ENCODE results near the gene FREM1. TPM values are rescaled to one million over a fixed set of nuclear protein-coding genes. Genes with fewer than 3 reads are reported as not detected.

The FREM1 gene
- total and polyA plus RNA-seq, 2 of the 4 experiments (the other 2 are of a cell fraction) = under 0.01 TPM; not detected in 1

- H3K4ac ChIP-seq (ENCODE audit: low read depth, low read length) = no peak overlapping the region
- H3K9me1 ChIP-seq (ENCODE audit: insufficient read depth, low read length) = no peaks in the 10 kb centered on the region
- no TSS peak for BruUV-seq (replicated peaks)
- no CpG with 5 or more reads among the region's 2 CpGs for WGBS, 2 experiments (ENCODE audit: extremely low coverage in 2 of 2, insufficient read length in 1 of 2)
- H2AK9ac ChIP-seq (replicated peaks; ENCODE audit: low read depth, low read length, poor library complexity) = no peak overlapping the region
- no peak overlapping the region for H4K5ac ChIP-seq (ENCODE audit: low read depth, low read length)
- H2BK20ac ChIP-seq (ENCODE audit: low read depth, low read length) = no peak overlapping the region
- H2BK120ac ChIP-seq (ENCODE audit: low read depth, low read length) = no peak overlapping the region
- H3K4me2 ChIP-seq (ENCODE audit: low read depth, low read length) = no peak overlapping the region
- intact Hi-C loops (cut with micrococcal nuclease) (no loop called here), in situ Hi-C loops (cut with MboI; ENCODE audit: low sequenced_read_pairs) (no loop called here), dilution Hi-C loops (cut with HindIII; ENCODE audit: low sequenced_read_pairs, unreplicated experiment) (no loop called here)
- POLR2A ChIA-PET (ENCODE audit: unreplicated experiment) = no interaction called here
- H3K9me3 ChIP-seq (ENCODE audit: control insufficient read depth, insufficient read depth, low read length) = no peaks in the 10 kb centered on the region
- no peak overlapping the region for H3K56ac ChIP-seq (ENCODE audit: extremely low read depth, insufficient read depth, low read length)
- no peak overlapping the region for H2BK5ac ChIP-seq (ENCODE audit: low read depth, low read length, poor library complexity, severe bottlenecking)
- H3K27me3 ChIP-seq (ENCODE audit: control insufficient read depth, insufficient read depth, low read length) = no peaks in the 10 kb centered on the region
- no peaks in the 10 kb centered on the region for H3K36me3 ChIP-seq (ENCODE audit: control insufficient read depth, insufficient read depth, low read length)
- no peak overlapping the region for H2BK15ac ChIP-seq (ENCODE audit: low read depth, low read length)
- no peaks in the 10 kb centered on the region for H4K20me1 ChIP-seq (ENCODE audit: insufficient read depth, low read length)
- DNase-seq (no peak), ATAC-seq (ENCODE audit: low read depth) (no peak)
- no peak overlapping the region for H4K91ac ChIP-seq (ENCODE audit: insufficient read depth, low read depth, low read length)
- no peaks in the 10 kb centered on the region for H3K4me1 ChIP-seq (ENCODE audit: control insufficient read depth, insufficient read depth, low read length)
- H3K14ac ChIP-seq (replicated peaks; ENCODE audit: low read depth, low read length) = no peak overlapping the region
- H3K4me3 ChIP-seq (ENCODE audit: insufficient read depth, low read depth, low read length) = no peak overlapping the region
- no peak overlapping the region for H4K8ac ChIP-seq (ENCODE audit: low read depth in 2 of 2, low read length in 2 of 2)
- H3K9ac ChIP-seq (ENCODE audit: low read depth, low read length) = no peak overlapping the region
- no peaks in the 10 kb centered on the region for H3K79me1 ChIP-seq (ENCODE audit: low read depth in 1 of 2, low read length in 2 of 2)
- no peak overlapping the region for H3K27ac ChIP-seq (ENCODE audit: insufficient read depth, low read length)
- TF ChIP-seq FOS (IDR thresholded peaks at IDR 0.05; ENCODE audit: low read depth, low read length) = no peak
- TF ChIP-seq MAZ (IDR thresholded peaks at IDR 0.05; ENCODE audit: borderline replicate concordance, low read depth, low read length) = no peak
- no peak for TF ChIP-seq CEBPB (IDR thresholded peaks at IDR 0.05; ENCODE audit: low read depth, low read length)
- TF ChIP-seq ELK1 (IDR thresholded peaks at IDR 0.05; ENCODE audit: borderline replicate concordance, low read depth, low read length) = no peak
- TF ChIP-seq SMC3 (IDR thresholded peaks at IDR 0.05; ENCODE audit: low read depth, low read length) = no peak
- no peak for TF ChIP-seq CHD1 (IDR thresholded peaks at IDR 0.05; ENCODE audit: low read depth, low read length)
- TF ChIP-seq MXI1 (IDR thresholded peaks at IDR 0.05; ENCODE audit: borderline replicate concordance, low read depth, low read length) = no peak
- TF ChIP-seq NFE2L2 (IDR thresholded peaks at IDR 0.05; ENCODE audit: low read depth, low read length) = no peak
- no peak for TF ChIP-seq USF2 (IDR thresholded peaks at IDR 0.05; ENCODE audit: low read depth, low read length)
- no peak for TF ChIP-seq BHLHE40 (IDR thresholded peaks at IDR 0.05; ENCODE audit: low read depth, low read length)
- no peak for TF ChIP-seq POLR2A (IDR thresholded peaks at IDR 0.05; ENCODE audit: low read depth, low read length)
- TF ChIP-seq RAD21 (IDR thresholded peaks at IDR 0.05; ENCODE audit: low read length) = no peak
- no peak for TF ChIP-seq RCOR1 (IDR thresholded peaks at IDR 0.05; ENCODE audit: insufficient replicate concordance, low read length)
- TF ChIP-seq MAFK (IDR thresholded peaks at IDR 0.05; ENCODE audit: low read depth, low read length) = no peak
- no peak for TF ChIP-seq RFX5 (IDR thresholded peaks at IDR 0.05; ENCODE audit: low read depth, low read length)
- no peak for TF ChIP-seq CTCF (conservative IDR thresholded peaks at IDR 0.05; ENCODE audit: low read depth, low read length)
- no peak overlapping the region for H3K18ac ChIP-seq (ENCODE audit: low read depth, low read length)
- H2AFZ ChIP-seq (replicated peaks; ENCODE audit: low read length, poor library complexity) = no peak overlapping the region
- H2AK5ac ChIP-seq (ENCODE audit: low read depth, low read length) = no peak overlapping the region
- H3K23ac ChIP-seq (ENCODE audit: low read depth, low read length) = no peak overlapping the region
- CTCF ChIA-PET = interaction anchor here (0.6 kb wide), 1 partner anchor 350 kb away, joined by 3 read pairs; no protein-coding TSS in a partner anchor
Measured at GRCh38 chr9:14823800-14824199, 86.4 kb downstream of the FREM1 start.

Measured in IMR-90 (cell line).